CD14-positive monocyte (primary cell): ENCODE data around the gene RANBP3L. TPM values are rescaled to one million over a fixed set of nuclear protein-coding genes. Genes with fewer than 3 reads are reported as not detected.

Experiments used
- DNase-seq, 3 donors: peaks; one replicate each; pipeline ENCODE4 v3.0.0-alpha.2; 2011 to 2022
- H2AFZ ChIP-seq: 2 replicates; pipeline ENCODE4 v1.6.0; 2012; ENCODE audit warnings: mild to moderate bottlenecking, low read depth, low read length, inconsistent platforms; ENCODE audit not compliant: insufficient read depth, poor library complexity, severe bottlenecking
- H3K27ac ChIP-seq, 2 donors: 1 replicate in 1 of 2; 2 replicates in 1 of 2; pipeline ENCODE4 v1.5.1; 2012 to 2013; ENCODE audit warnings: low read length in 2 of 2, control low read depth in 1 of 2, inconsistent platforms in 1 of 2, low read depth in 1 of 2, mild to moderate bottlenecking in 1 of 2
- H3K27me3 ChIP-seq, 2 donors: one replicate each; pipeline versions ENCODE4 v1.6.0 to v1.6.1; 2011 to 2013; ENCODE audit warnings: low read length in 2 of 2; ENCODE audit not compliant: control insufficient read depth in 2 of 2, insufficient read depth in 2 of 2
- H3K36me3 ChIP-seq, 2 donors: replicated peaks in 1 of 2; 1 replicate in 1 of 2; 2 replicates in 1 of 2; pipeline versions ENCODE4 v1.5.1 to v1.6.1; 2012 to 2013; ENCODE audit warnings: low read length in 2 of 2, control low read depth in 1 of 2, inconsistent platforms in 1 of 2, mild to moderate bottlenecking in 1 of 2; ENCODE audit not compliant: insufficient read depth in 2 of 2, control insufficient read depth in 1 of 2
- H3K4me1 ChIP-seq, 2 donors: 1 replicate in 1 of 2; 2 replicates in 1 of 2; pipeline versions ENCODE4 v1.5.1 to v1.6.1; 2012 to 2013; ENCODE audit warnings: low read length in 2 of 2, control low read depth in 1 of 2, inconsistent platforms in 1 of 2, mild to moderate bottlenecking in 1 of 2, moderate library complexity in 1 of 2; ENCODE audit not compliant: insufficient read depth in 2 of 2, control insufficient read depth in 1 of 2
- H3K4me2 ChIP-seq: replicated peaks from 2 replicates; pipeline ENCODE3; 2012; ENCODE audit warnings: low read length, moderate library complexity, mild to moderate bottlenecking; ENCODE audit not compliant: poor library complexity, severe bottlenecking; ENCODE audit errors: extremely low read depth
- H3K4me3 ChIP-seq, 3 experiments: fragments of 200-600 bp in 1 of 3; sonication (generic) in 1 of 3; replicated peaks in 1 of 3; 1 replicate in 2 of 3; 2 replicates in 1 of 3; pipeline ENCODE4 v1.5.1; 2011 to 2013; ENCODE audit warnings: low read length in 3 of 3, mild to moderate bottlenecking in 3 of 3, control low read depth in 2 of 3, low read depth in 2 of 3, inconsistent platforms in 1 of 3, moderate library complexity in 1 of 3
- H3K79me2 ChIP-seq: 2 replicates; pipeline ENCODE4 v1.6.0; 2012; ENCODE audit warnings: mild to moderate bottlenecking, control low read depth, inconsistent platforms, low read length, moderate library complexity; ENCODE audit not compliant: insufficient read depth
- H3K9ac ChIP-seq: 2 replicates; pipeline ENCODE4 v1.6.0; 2017; ENCODE audit warnings: low read length, mild to moderate bottlenecking; ENCODE audit not compliant: insufficient read depth, poor library complexity, severe bottlenecking
- H3K9me3 ChIP-seq, 2 donors: replicated peaks in 1 of 2; 1 replicate in 1 of 2; 2 replicates in 1 of 2; pipeline versions ENCODE4 v1.5.1 to v1.6.1; 2012 to 2013; ENCODE audit warnings: low read length in 2 of 2, control low read depth in 1 of 2; ENCODE audit not compliant: control insufficient read depth in 1 of 2, insufficient read depth in 1 of 2
- H4K20me1 ChIP-seq: 2 replicates; pipeline ENCODE4 v1.6.0; 2012; ENCODE audit warnings: mild to moderate bottlenecking, low read length, control low read depth, moderate library complexity; ENCODE audit not compliant: insufficient read depth
- H3K27ac Mint-ChIP-seq, 7 donors: one replicate each; pipeline ENCODE4 v1.8.0; 2020; ENCODE audit warnings: mild to moderate bottlenecking in 7 of 7, mixed read lengths in 7 of 7, moderate library complexity in 6 of 7, inconsistent platforms in 2 of 7
- H3K27me3 Mint-ChIP-seq, 3 donors: one replicate each; pipeline ENCODE4 v1.8.0; 2021 to 2022; ENCODE audit warnings: low read depth in 3 of 3, mild to moderate bottlenecking in 3 of 3, mixed read lengths in 3 of 3, moderate library complexity in 3 of 3, inconsistent platforms in 1 of 3
- H3K36me3 Mint-ChIP-seq, 2 donors: one replicate each; pipeline ENCODE4 v1.8.0; 2020; ENCODE audit warnings: mixed read lengths in 2 of 2, inconsistent platforms in 1 of 2, mild to moderate bottlenecking in 1 of 2
- H3K4me1 Mint-ChIP-seq: one replicate; pipeline ENCODE4 v1.8.0; 2020; ENCODE audit warnings: mild to moderate bottlenecking, mixed read lengths
- H3K4me3 Mint-ChIP-seq, 2 donors: one replicate each; pipeline ENCODE4 v1.8.0; 2020; ENCODE audit warnings: mild to moderate bottlenecking in 2 of 2, mixed read lengths in 2 of 2, moderate library complexity in 1 of 2
- H3K9me3 Mint-ChIP-seq, 7 donors: one replicate each; pipeline ENCODE4 v1.8.0; 2020 to 2022; ENCODE audit warnings: mixed read lengths in 7 of 7, mild to moderate bottlenecking in 6 of 7, moderate library complexity in 6 of 7, inconsistent platforms in 2 of 7
- CTCF ChIP-seq: fragments of 200-600 bp; IDR thresholded peaks from one replicate; pipeline ENCODE4 v1.8.0; 2022; ENCODE audit warnings: antibody characterized with exemption, mild to moderate bottlenecking
- WGBS: methylation state at CpG from one replicate; pipeline ENCODE4 v1.1.5; 2013; ENCODE audit warnings: missing lambda C conversion rate; ENCODE audit not compliant: insufficient coverage; 5-methylcytosine and 5-hydroxymethylcytosine counted together
- intact Hi-C, 2 donors: fragments of 100-400 bp; cut with micrococcal nuclease; formaldehyde crosslinking; loops; one replicate each; pipeline versions ENCODE4 v1.15.0 to v1.15.1; 2023
- polyA plus RNA-seq, 3 donors: library from polyadenylated mRNA; depleted of rRNA in 1 of 3; unstranded in 2 of 3; stranded (reverse) in 1 of 3; fragments of 300-500 nt in 2 of 3; fragments of >200 nt in 1 of 3; fragmentation: Illumina TruSeq in 2 of 3; gene quantifications; 1 replicate in 2 of 3; 2 replicates in 1 of 3; pipeline ENCODE4 v1.2.3, GENCODE V29; 2012 to 2021

Gene RANBP3L
- polyA plus RNA-seq, 3 donors, result not detected

- Mint-ChIP-seq H3K27me3 (peaks cover 0 to 3% (median 3%) of the 10 kb centered on the region in 3 donors), H3K36me3 (no peaks in the 10 kb centered on the region), H3K4me1 (peaks cover 2% of the 10 kb centered on the region), H3K9me3 (no peaks in the 10 kb centered on the region), H3K4me3 (no peak overlapping the region), H3K27ac (peak overlapping the region in 1 of 7 donors; percentile 25)
- Histone ChIP-seq H3K4me1 (no peaks in the 10 kb centered on the region), H3K79me2 (no peaks in the 10 kb centered on the region), H4K20me1 (no peaks in the 10 kb centered on the region), H3K9me3 (no peaks in the 10 kb centered on the region), H3K36me3 (no peaks in the 10 kb centered on the region), H3K4me2 (no peak overlapping the region), H3K9ac (no peak overlapping the region), H3K27ac (no peak overlapping the region), H3K4me3 (no peak overlapping the region), H2AFZ (peak overlapping the region; percentile 36), H3K27me3 (no peaks in the 10 kb centered on the region)
- DNase-seq, result no peak
- WGBS, result 100% methylated on average over 2 of the region's 4 CpGs
- TF ChIP-seq CTCF, result no peak
- intact Hi-C loops, result loop anchor here in 1 of 2 donors (10.0 kb wide), 1 partner anchor 241 kb away; no protein-coding TSS in a partner anchor
Observed at GRCh38 chr5:36264202-36264760, 37.4 kb downstream of the RANBP3L start.

- no peak overlapping the region for H3K4me2 ChIP-seq
- H3K79me2 ChIP-seq, result no peaks in the 10 kb centered on the region
- TF ChIP-seq CTCF, result no peak
- no peaks in the 10 kb centered on the region for H3K9me3 ChIP-seq
- H3K27me3 ChIP-seq, result no peaks in the 10 kb centered on the region
- WGBS, result 91% methylated on average over 5 of the region's 6 CpGs
- no peak overlapping the region for H3K27ac ChIP-seq
- Mint-ChIP-seq H3K36me3 (no peaks in the 10 kb centered on the region), H3K9me3 (no peaks in the 10 kb centered on the region), H3K4me3 (no peak overlapping the region), H3K4me1 (peaks cover 2% of the 10 kb centered on the region), H3K27ac (no peak overlapping the region), H3K27me3 (peaks cover 0 to 3% (median 2%) of the 10 kb centered on the region in 3 donors)
- H4K20me1 ChIP-seq, result no peaks in the 10 kb centered on the region
- H3K4me1 ChIP-seq, result no peaks in the 10 kb centered on the region
- intact Hi-C loops, result loop anchor here in 1 of 2 donors (10.0 kb wide), 1 partner anchor 244 kb away; no protein-coding TSS in a partner anchor
- H3K9ac ChIP-seq, result no peak overlapping the region
- no peak overlapping the region for H2AFZ ChIP-seq
- H3K36me3 ChIP-seq, result no peaks in the 10 kb centered on the region
- no peak overlapping the region for H3K4me3 ChIP-seq
- no peak for DNase-seq
Observed at GRCh38 chr5:36261186-36261585, 40.5 kb downstream of the RANBP3L start.
